Spinal cord (tissue), 10 donors: ENCODE data around the gene SYT15. TPM values are rescaled to one million over a fixed set of nuclear protein-coding genes. Genes with fewer than 3 reads are reported as not detected.

ENCODE experiments used
- DNase-seq, 6 donors: peaks; one replicate each; pipeline versions ENCODE4 v3.0.0 to v3.0.0-alpha.2; 2013 to 2015; ENCODE audit warnings: low spot score in 6 of 6, low read depth in 4 of 6
- H3K27ac ChIP-seq: one replicate; pipeline ENCODE4 v1.5.1; 2013; ENCODE audit warnings: low read depth, low read length, control low read depth
- H3K27me3 ChIP-seq: one replicate; pipeline ENCODE4 v1.6.1; 2013; ENCODE audit warnings: low read length; ENCODE audit not compliant: control insufficient read depth, insufficient read depth
- H3K36me3 ChIP-seq: one replicate; pipeline ENCODE4 v1.6.1; 2013; ENCODE audit warnings: low read length; ENCODE audit not compliant: control insufficient read depth, insufficient read depth
- H3K4me1 ChIP-seq: one replicate; pipeline ENCODE4 v1.6.1; 2013; ENCODE audit warnings: low read length; ENCODE audit not compliant: control insufficient read depth, insufficient read depth
- H3K4me3 ChIP-seq: one replicate; pipeline ENCODE4 v1.5.1; 2013; ENCODE audit warnings: low read depth, low read length, control low read depth
- H3K9me3 ChIP-seq: one replicate; pipeline ENCODE4 v1.6.1; 2013; ENCODE audit warnings: low read length; ENCODE audit not compliant: control insufficient read depth, insufficient read depth
- WGBS: methylation state at CpG from one replicate; pipeline ENCODE4 v1.1.5; 2013; ENCODE audit warnings: missing lambda C conversion rate; ENCODE audit not compliant: insufficient coverage; 5-methylcytosine and 5-hydroxymethylcytosine counted together
- polyA plus RNA-seq, 2 donors: library from polyadenylated mRNA; unstranded; fragments of 120-200 nt; gene quantifications; one replicate each; pipeline ENCODE4 v1.2.1, GENCODE V29; 2013; ENCODE audit not compliant: insufficient read length in 2 of 2
- total RNA-seq, 2 donors: library from RNA; depleted of rRNA in 1 of 2; stranded (reverse); fragments of 120-200 nt in 1 of 2; fragments of >200 nt in 1 of 2; gene quantifications; one replicate each; pipeline versions ENCODE4 v1.2.3 to v1.2.4, GENCODE V29; 2013 to 2014
- donor health status: healthy.

Gene SYT15
- total and polyA plus RNA-seq, 4 donors, result 3.3 to 15.2 (median 6.6) TPM

DNA sequence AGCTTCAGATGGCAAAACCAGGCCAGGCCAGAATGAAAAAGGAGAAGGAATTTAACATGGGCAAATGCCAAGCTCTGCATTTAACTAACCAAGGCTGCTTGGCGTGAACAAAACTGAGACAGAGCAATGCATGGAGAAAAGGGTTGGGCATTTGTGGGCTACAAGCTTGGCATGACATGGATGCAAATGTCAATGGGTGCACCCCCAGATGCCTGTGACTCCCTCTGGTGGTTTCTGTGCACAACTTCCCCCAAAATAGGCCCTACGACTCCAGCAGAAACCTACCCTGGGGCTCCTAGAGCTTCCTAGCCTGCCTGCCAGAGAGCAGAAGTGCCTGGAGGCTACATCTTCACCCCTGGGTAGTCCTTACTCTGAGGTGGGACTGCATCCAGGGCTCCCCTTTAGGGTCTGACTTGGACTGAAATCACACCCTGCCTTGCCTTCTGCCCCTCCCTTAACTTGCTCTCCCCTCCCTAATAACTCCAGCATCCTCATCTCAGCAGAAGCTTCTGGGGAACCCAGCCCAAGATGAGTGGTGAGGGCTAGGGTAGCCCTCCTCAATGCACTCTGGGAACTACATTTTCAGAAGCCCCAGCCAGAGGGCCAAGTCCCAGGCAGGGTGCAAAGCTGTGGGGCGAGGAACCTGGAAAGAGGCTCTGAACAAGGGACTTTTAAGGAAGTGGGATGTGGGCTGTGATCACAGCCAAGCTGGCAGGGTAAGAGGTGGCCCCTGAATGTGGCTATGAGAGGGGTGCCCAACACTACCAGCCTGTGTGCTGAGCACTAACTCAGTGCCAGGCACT, 33.7 kb upstream of the SYT15 start:
- Histone ChIP-seq H3K4me1 (peaks cover 18% of the 10 kb centered on the region), H3K4me3 (no peak overlapping the region), H3K27me3 (peaks cover 17% of the 10 kb centered on the region), H3K9me3 (no peaks in the 10 kb centered on the region), H3K36me3 (peaks cover 12% of the 10 kb centered on the region), H3K27ac (no peak overlapping the region)
- DNase-seq, result no peak
- WGBS, result 60% methylated on average over 3 of the region's 3 CpGs

- Histone ChIP-seq H3K9me3 (no peaks in the 10 kb centered on the region), H3K27me3 (peaks cover 9% of the 10 kb centered on the region), H3K27ac (no peak overlapping the region), H3K4me1 (peaks cover 14% of the 10 kb centered on the region), H3K4me3 (no peak overlapping the region), H3K36me3 (peaks cover 17% of the 10 kb centered on the region)
- no peak for DNase-seq
- 76% methylated on average over 5 of the region's 5 CpGs for WGBS
These were observed 32.9 kb upstream of the SYT15 start for GRCh38 chr10:46545861-46546590.

GRCh38 chr10:46546591-46547540, 32.1 kb upstream of the SYT15 start:
- WGBS, result 83% methylated on average over 11 of the region's 11 CpGs
- DNase-seq, result no peak

DNA sequence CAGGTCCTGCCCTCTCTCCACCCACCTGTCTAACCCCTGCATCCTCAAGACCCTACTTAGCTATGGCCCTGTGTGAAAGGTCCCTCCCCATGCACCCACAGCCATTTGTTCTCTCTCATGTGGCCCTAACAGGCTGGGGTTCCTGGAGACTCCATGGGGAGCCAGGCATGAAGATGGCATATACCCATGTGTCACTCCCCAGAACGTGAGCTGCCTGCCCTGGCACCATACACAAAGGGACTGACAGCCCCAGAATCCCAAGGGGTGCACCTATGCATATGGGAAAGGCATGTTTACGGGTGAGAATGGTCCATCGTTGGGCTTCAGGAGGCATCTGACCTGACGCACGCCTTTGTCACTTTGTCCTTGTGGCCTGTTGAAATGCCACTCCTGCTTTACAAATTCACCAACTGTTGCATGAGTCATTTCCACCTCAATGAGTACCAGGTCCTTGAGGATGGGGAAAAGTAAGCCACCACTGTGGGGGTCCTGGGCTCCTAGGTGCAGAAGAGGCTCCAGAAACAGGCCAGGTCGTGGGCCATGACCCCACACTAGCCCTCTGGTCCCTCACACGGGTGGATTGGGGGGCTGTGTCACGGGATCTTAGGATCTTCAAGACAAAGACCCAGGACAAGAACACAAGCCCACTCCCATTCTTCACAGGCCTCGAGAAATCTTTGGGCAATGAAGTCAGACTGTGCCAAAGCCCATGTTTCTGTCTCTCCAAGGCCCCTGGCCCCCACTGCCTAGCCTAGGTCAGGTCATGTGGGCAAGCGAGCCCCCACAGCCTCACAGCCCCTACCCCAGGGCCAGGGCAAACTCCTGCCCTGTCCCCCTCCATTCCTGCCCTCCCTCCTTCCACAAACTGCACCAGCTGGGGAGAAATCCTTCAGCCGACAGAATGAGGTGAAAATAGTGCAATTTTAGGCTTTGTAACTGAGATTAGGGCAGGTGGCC, 31.1 kb upstream of the SYT15 start:
- 73% methylated on average over 10 of the region's 11 CpGs for WGBS
- DNase-seq, result no peak
- Histone ChIP-seq H3K4me1 (peaks cover 15% of the 10 kb centered on the region), H3K4me3 (no peak overlapping the region), H3K27me3 (no peaks in the 10 kb centered on the region), H3K27ac (no peak overlapping the region), H3K36me3 (peaks cover 27% of the 10 kb centered on the region), H3K9me3 (no peaks in the 10 kb centered on the region)

More at GRCh38 chr10:46546591-46547540, 32.1 kb upstream of the SYT15 start:
- no peak overlapping the region for H3K4me3 ChIP-seq
- peaks cover 21% of the 10 kb centered on the region for H3K36me3 ChIP-seq
- peaks cover 3% of the 10 kb centered on the region for H3K27me3 ChIP-seq
- no peak overlapping the region for H3K27ac ChIP-seq
- H3K4me1 ChIP-seq, result peaks cover 9% of the 10 kb centered on the region
- H3K9me3 ChIP-seq, result no peaks in the 10 kb centered on the region

- Histone ChIP-seq H3K9me3 (no peaks in the 10 kb centered on the region), H3K4me1 (peaks cover 23% of the 10 kb centered on the region), H3K27ac (no peak overlapping the region), H3K36me3 (peaks cover 33% of the 10 kb centered on the region), H3K4me3 (no peak overlapping the region), H3K27me3 (no peaks in the 10 kb centered on the region)
- WGBS, result 65% methylated on average over 7 of the region's 7 CpGs
- DNase-seq, result no peak
These were observed 30.3 kb upstream of the SYT15 start for GRCh38 chr10:46548498-46549090.

DNA sequence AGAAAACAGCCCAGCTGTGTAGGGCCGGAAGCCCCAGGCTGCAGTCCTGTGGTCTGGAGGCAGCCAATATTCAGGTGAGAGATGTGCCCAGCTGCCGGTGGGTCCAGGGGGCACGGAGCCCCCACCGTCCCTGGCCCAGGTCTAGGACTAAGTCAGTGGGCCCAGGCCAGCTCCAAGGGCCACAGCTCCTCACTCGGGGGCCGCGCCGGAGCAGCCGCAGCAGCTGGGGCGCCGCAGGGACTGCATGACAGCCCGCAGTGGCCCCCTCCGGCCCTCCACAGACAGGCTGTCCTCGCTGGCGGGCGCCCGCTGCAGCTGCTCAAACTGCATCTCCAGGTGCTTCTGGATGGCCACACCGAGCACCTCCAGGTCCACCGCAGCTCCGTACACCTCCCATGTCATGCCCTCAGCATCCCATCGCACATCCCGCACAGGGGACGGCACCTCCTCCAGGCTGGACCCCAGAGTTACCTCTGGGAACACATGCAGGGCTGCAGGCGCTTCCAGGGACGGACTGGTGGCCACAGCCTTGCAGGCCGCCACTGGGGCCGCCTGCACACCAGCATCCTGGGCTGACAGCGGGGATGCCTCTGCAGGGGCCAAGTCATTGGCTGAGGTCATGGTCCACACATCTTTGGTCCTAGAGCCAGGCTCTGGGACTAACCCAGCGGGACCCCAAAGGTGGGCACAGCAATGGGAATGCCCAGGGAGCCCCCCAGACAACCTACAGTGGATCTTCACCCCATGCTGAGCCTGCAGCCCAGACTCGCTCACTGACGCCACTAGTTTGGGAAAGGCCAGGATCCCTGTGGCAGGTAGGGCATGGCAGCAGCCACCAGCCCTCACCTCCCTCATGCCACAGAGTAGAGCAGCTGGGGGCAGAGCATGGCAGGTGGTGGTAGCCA, 29.5 kb upstream of the SYT15 start:
- H3K27ac ChIP-seq, result no peak overlapping the region
- WGBS, result 89% methylated on average over 31 of the region's 31 CpGs
- no peak overlapping the region for H3K4me3 ChIP-seq
- no peaks in the 10 kb centered on the region for H3K27me3 ChIP-seq
- no peak for DNase-seq
- H3K36me3 ChIP-seq, result peaks cover 33% of the 10 kb centered on the region
- H3K9me3 ChIP-seq, result no peaks in the 10 kb centered on the region
- H3K4me1 ChIP-seq, result peaks cover 25% of the 10 kb centered on the region

DNA sequence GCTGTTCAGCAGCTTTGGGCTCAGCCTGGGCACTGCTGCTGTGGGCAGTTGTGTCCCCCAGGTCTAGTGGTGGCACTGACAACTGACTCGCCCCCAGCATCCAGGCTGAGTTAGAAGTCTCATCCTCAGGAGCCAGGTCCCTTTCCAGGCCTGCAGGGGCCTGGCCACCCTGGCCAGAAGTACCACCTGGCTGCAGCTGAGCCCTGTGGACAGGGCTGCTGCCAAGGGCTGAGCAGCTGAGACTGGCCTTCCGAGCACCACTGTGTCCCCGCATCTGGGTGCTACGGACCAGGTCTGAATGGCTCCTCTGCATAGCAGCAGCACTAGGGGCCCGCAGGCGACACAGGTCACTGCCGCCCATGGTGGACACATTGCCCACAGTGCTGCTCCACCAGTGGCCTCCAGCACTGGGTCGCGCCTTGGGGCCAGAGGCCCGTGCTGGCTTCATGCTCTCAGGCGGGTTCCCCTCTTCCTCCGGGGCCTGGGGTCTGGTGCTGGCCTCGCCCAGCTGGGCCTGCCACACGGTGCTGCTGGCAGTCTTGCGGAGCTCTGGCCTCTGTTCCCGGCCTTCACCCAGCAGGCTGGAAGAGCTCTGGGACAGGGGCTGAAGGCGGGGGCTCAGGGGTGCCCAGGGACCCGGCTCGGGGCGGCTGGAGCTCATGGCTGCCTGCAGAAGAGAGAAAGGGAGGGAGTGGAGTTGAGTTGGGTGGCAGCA, 28.7 kb upstream of the SYT15 start:
- no peak for DNase-seq
- WGBS, result 85% methylated on average over 20 of the region's 20 CpGs

More for the DNA sequence above, 28.7 kb upstream of the SYT15 start:
- Histone ChIP-seq H3K27me3 (peaks cover 3% of the 10 kb centered on the region), H3K9me3 (no peaks in the 10 kb centered on the region), H3K36me3 (peaks cover 33% of the 10 kb centered on the region), H3K4me1 (peaks cover 34% of the 10 kb centered on the region), H3K4me3 (no peak overlapping the region), H3K27ac (no peak overlapping the region)
